ENCODE measurements around the gene APOL6. TPM values are rescaled to one million over a fixed set of nuclear protein-coding genes. Genes with fewer than 3 reads are reported as not detected.

The APOL6 gene
- total RNA-seq, 1 donor from 2014 or later, result 4.8 TPM

DNA sequence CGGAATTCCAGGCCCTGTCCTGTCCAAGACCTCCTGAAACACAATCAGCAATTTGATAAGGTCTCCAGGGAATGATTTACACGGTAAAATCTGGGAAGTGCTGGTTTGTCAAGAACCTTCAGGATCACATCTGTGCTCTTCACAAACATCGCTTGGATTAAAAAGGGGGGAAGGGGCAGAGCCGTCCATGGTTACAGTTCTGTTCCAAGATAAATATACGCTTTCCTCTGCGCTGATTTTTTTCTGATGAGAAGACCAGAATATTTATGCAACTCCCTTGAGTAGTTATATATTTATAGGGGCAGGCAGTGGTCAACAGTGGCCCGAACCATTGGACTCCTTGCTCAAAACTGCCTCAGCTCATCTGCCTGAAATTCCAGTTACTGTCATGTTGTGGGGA, 60.2 kb downstream of the APOL6 start:
- intact Hi-C loops (cut with micrococcal nuclease), result no loop called here
- TF ChIP-seq, protein P1, sequence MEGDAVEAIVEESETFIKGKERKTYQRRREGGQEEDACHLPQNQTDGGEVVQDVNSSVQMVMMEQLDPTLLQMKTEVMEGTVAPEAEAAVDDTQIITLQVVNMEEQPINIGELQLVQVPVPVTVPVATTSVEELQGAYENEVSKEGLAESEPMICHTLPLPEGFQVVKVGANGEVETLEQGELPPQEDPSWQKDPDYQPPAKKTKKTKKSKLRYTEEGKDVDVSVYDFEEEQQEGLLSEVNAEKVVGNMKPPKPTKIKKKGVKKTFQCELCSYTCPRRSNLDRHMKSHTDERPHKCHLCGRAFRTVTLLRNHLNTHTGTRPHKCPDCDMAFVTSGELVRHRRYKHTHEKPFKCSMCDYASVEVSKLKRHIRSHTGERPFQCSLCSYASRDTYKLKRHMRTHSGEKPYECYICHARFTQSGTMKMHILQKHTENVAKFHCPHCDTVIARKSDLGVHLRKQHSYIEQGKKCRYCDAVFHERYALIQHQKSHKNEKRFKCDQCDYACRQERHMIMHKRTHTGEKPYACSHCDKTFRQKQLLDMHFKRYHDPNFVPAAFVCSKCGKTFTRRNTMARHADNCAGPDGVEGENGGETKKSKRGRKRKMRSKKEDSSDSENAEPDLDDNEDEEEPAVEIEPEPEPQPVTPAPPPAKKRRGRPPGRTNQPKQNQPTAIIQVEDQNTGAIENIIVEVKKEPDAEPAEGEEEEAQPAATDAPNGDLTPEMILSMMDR (IDR thresholded peaks at IDR 0.05; ENCODE audit: borderline replicate concordance), result no peak
- Histone ChIP-seq H3K27me3 (ENCODE audit: low read depth) (no peaks in the 10 kb centered on the region), H3K27ac (replicated peaks) (peak overlapping the region; percentile 43), H3K4me1 (no peaks in the 10 kb centered on the region), H3K4me3 (no peak overlapping the region), H3K9me3 (replicated peaks) (peaks cover 9% of the 10 kb centered on the region), H3K36me3 (no peaks in the 10 kb centered on the region)
- no peak for DNase-seq

DNA sequence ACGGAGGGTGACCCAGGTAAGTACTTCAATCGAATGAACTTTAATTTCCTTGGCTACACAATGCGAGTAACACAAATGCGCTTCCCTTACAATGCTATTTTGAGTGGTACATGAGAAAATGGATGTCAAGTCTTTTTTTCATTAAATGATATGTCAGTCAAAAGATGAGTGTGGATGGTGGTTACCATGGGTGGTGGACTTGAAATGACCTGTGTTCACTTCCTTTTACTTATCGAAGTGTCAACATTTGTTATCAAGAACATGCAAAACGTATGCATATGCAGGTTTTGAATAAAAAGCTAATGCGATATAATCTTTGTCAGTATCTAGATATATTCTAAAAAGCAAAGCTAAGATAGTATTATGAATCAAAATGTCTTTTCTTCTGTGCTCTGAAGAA, 60.7 kb downstream of the APOL6 start:
- H3K27ac ChIP-seq (replicated peaks), result peak overlapping the region; percentile 43
- H3K36me3 ChIP-seq, result no peaks in the 10 kb centered on the region
- H3K4me1 ChIP-seq, result no peaks in the 10 kb centered on the region
- no peak overlapping the region for H3K4me3 ChIP-seq
- peaks cover 9% of the 10 kb centered on the region for H3K9me3 ChIP-seq (replicated peaks)
- DNase-seq, result no peak
- no peaks in the 10 kb centered on the region for H3K27me3 ChIP-seq (ENCODE audit: low read depth)
- intact Hi-C loops (cut with micrococcal nuclease), result no loop called here
- TF ChIP-seq, protein P1 (IDR thresholded peaks at IDR 0.05; ENCODE audit: borderline replicate concordance), result no peak

DNA sequence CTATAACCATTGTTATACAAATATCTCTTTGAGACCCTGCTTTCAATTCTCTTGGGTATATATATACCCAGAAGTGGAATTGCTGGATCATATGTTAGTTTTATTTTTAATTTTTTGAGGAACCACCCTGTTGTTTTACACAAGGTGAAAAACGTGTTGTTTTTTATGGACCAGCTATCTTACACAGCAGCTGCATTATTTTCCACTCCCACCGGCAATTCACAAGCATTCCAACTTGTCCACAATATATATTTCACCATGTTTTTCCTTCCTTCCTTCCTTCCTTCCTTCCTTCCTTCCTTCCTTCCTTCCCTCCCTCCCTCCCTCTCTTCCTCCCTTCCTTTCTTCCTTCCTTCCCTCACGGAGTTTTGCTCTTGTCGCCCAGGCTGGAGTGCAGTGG, 63.1 kb downstream of the APOL6 start:
- no peak for DNase-seq
- Histone ChIP-seq H3K4me1 (no peaks in the 10 kb centered on the region), H3K4me3 (no peak overlapping the region), H3K27ac (replicated peaks) (no peak overlapping the region), H3K9me3 (replicated peaks) (peaks cover 9% of the 10 kb centered on the region), H3K27me3 (ENCODE audit: low read depth) (no peaks in the 10 kb centered on the region), H3K36me3 (no peaks in the 10 kb centered on the region)
- TF ChIP-seq, protein P1 (IDR thresholded peaks at IDR 0.05; ENCODE audit: borderline replicate concordance), result no peak
- intact Hi-C loops (cut with micrococcal nuclease), result no loop called here

DNA sequence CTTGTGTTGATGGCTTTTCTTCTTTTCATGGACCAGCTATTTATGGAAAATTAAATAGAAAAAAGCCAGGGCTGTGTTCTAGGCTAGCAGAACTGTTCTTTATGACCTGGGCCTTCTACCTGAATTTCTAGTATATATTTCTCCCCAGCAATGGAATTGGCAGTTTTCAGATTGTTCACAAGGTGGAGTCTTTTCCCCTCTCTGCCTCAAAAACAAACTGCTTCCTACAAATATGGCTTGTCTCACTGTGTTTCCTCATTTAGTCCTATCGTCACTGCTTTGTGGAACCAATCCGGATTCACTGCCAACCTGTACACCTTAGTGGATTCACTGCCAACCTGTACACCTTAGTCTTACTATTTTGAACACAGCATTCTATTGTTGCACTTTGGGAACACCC, 64.4 kb downstream of the APOL6 start:
- Histone ChIP-seq H3K27me3 (ENCODE audit: low read depth) (no peaks in the 10 kb centered on the region), H3K36me3 (no peaks in the 10 kb centered on the region), H3K9me3 (replicated peaks) (peaks cover 9% of the 10 kb centered on the region), H3K4me1 (no peaks in the 10 kb centered on the region), H3K4me3 (no peak overlapping the region), H3K27ac (replicated peaks) (no peak overlapping the region)
- no peak for DNase-seq
- intact Hi-C loops (cut with micrococcal nuclease), result no loop called here
- TF ChIP-seq, protein P1 (IDR thresholded peaks at IDR 0.05; ENCODE audit: borderline replicate concordance), result no peak

DNA sequence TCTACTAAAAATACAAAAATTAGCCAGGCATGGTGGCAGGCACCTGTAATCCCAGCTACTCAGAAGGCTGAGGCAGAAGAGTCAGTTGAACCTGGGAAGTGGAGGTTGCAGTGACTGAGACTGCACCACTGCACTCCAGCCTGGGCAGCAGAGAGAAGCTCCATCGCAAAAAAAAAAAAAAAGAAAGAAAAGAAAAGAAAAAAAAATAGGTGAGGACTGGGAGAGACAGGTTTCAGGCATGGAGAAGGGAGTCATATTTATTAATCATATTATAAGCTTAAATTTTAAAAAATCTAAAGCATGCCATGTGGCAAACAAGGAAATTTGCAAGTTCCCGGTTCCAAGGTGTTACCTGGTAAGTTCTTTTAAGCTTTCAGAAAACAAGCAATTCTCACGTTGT, 69.3 kb downstream of the APOL6 start, which contains the start of gene APOL5:
Gene APOL5 (plus strand): TSS at position 301 of the 400 bp plus-strand sequence. CDS start 0 bp downstream, at position 301.
- Histone ChIP-seq H3K9me3 (replicated peaks) (peaks cover 10% of the 10 kb centered on the region), H3K4me3 (no peak within 1 kb of the TSS), H3K27me3 (ENCODE audit: low read depth) (no peaks in the 10 kb centered on the region), H3K27ac (replicated peaks) (no peak within 1 kb of the TSS), H3K36me3 (no peaks in the 10 kb centered on the region), H3K4me1 (peaks cover 5% of the 10 kb centered on the region)
- intact Hi-C loops (cut with micrococcal nuclease), result no loop called here
- TF ChIP-seq, protein P1 (IDR thresholded peaks at IDR 0.05; ENCODE audit: borderline replicate concordance), result no peak
- DNase-seq, result no peak

Other genes with a start within 250 kb of the APOL6 start
- 8.3 TPM for gene MCM5, start 248.3 kb upstream of the APOL6 start, total RNA-seq
- gene RASD2, start 107.6 kb upstream of the APOL6 start, total RNA-seq, result 5.0 TPM
- 16,708 TPM for gene MB, start 31.1 kb upstream of the APOL6 start, total RNA-seq
- gene APOL5, start 69.4 kb downstream of the APOL6 start, total RNA-seq, result not detected

Data from left ventricle myocardium inferior (tissue), 1 donor.